ENCODE results near the gene LIPE.

Gene LIPE

GRCh38 chr19:42421591-42422031 lies 5.6 kb downstream of the LIPE start:
- no peak for DNase-seq
- intact Hi-C loops (cut with DNase I), result no loop called here

- intact Hi-C loops (cut with DNase I), result no loop called here
- DNase-seq, result no peak
Observed at GRCh38 chr19:42421101-42421500, 6.1 kb downstream of the LIPE start.

- DNase-seq, result peak in 31 of 42 donors; percentile 32 to 86 (median 61)
- intact Hi-C loops (cut with DNase I), result no loop called here
Observed at GRCh38 chr19:42420055-42420544, 7.1 kb downstream of the LIPE start.

GRCh38 chr19:42419309-42419708 lies 7.9 kb downstream of the LIPE start:
- intact Hi-C loops (cut with DNase I), result no loop called here

GRCh38 chr19:42412661-42413076 lies 14.5 kb downstream of the LIPE start:
- intact Hi-C loops (cut with DNase I), result no loop called here
- peak; percentile 63 to 92 (median 83) for DNase-seq

More at GRCh38 chr19:42419309-42419708, 7.9 kb downstream of the LIPE start:
- DNase-seq, result no peak

GRCh38 chr19:42412227-42412626 lies 15.0 kb downstream of the LIPE start:
- peak; percentile 58 to 94 (median 86) for DNase-seq
- intact Hi-C loops (cut with DNase I), result no loop called here

- intact Hi-C loops (cut with DNase I), result no loop called here
- no peak for DNase-seq
Observed at GRCh38 chr19:42411581-42412178, 15.5 kb downstream of the LIPE start.

GRCh38 chr19:42410371-42410770 lies 16.8 kb downstream of the LIPE start:
- DNase-seq, result no peak
- intact Hi-C loops (cut with DNase I), result no loop called here

- peak in 6 of 42 donors; percentile 28 to 68 (median 43) for DNase-seq
Observed at GRCh38 chr19:42409477-42409876, 17.7 kb downstream of the LIPE start.

GRCh38 chr19:42407816-42408175 lies 19.4 kb downstream of the LIPE start:
- no peak for DNase-seq
- intact Hi-C loops (cut with DNase I), result no loop called here

More at GRCh38 chr19:42409477-42409876, 17.7 kb downstream of the LIPE start:
- intact Hi-C loops (cut with DNase I), result no loop called here

GRCh38 chr19:42407085-42407815 lies 19.9 kb downstream of the LIPE start:
- DNase-seq, result no peak
- intact Hi-C loops (cut with DNase I), result no loop called here

- intact Hi-C loops (cut with DNase I), result no loop called here
- no peak for DNase-seq
Observed at GRCh38 chr19:42406111-42406510, 21.1 kb downstream of the LIPE start.

GRCh38 chr19:42403586-42403985 lies 23.6 kb downstream of the LIPE start:
- intact Hi-C loops (cut with DNase I), result no loop called here
- no peak for DNase-seq

- intact Hi-C loops (cut with DNase I), result no loop called here
Observed at GRCh38 chr19:42402376-42403116, 24.6 kb downstream of the LIPE start.

GRCh38 chr19:42401365-42402303 lies 25.6 kb downstream of the LIPE start:
- peak; percentile 64 to 93 (median 84) for DNase-seq
- intact Hi-C loops (cut with DNase I), result no loop called here

More at GRCh38 chr19:42402376-42403116, 24.6 kb downstream of the LIPE start:
- DNase-seq, result peak in 3 of 42 donors; percentile 32 to 37 (median 32)

GRCh38 chr19:42400404-42400803 lies 26.8 kb downstream of the LIPE start:
- intact Hi-C loops (cut with DNase I), result no loop called here
- DNase-seq, result no peak

GRCh38 chr19:42397263-42398166 lies 29.7 kb downstream of the LIPE start:
- peak in 3 of 42 donors; percentile 15 to 50 (median 40) for DNase-seq
- intact Hi-C loops (cut with DNase I), result no loop called here
